Measurements from ENCODE around the gene UGT1A10.
"Not testable (repeated sequence)": the region's sequence is repeated elsewhere in the genome, so short reads cannot be mapped to it uniquely, and the experiment has no call there.

Gene UGT1A10

GRCh38 chr2:233636306-233636705 lies at the start of gene UGT1A10:
TSS of gene UGT1A10 (plus strand) at chr2:233636448. CDS start at chr2:233636523, 75 bp downstream.
- H3K27ac ChIP-seq = not testable (repeated sequence)

- TF ChIP-seq CTCF (conservative IDR thresholded peaks at IDR 0.05) = no peak
- no peak overlapping the region for H3K27ac ChIP-seq
These were observed 47.8 kb upstream of the UGT1A10 start for GRCh38 chr2:233588400-233588799.

GRCh38 chr2:233592706-233593105 lies 43.5 kb upstream of the UGT1A10 start:
- not testable (repeated sequence) for H3K27ac ChIP-seq

GRCh38 chr2:233593201-233593600 lies 43.0 kb upstream of the UGT1A10 start:
- no peak for TF ChIP-seq CTCF (conservative IDR thresholded peaks at IDR 0.05)
- no peak overlapping the region for H3K27ac ChIP-seq

- H3K27ac ChIP-seq = peak overlapping the region; percentile 45
- TF ChIP-seq CTCF (conservative IDR thresholded peaks at IDR 0.05) = no peak
These were observed 38.7 kb upstream of the UGT1A10 start for GRCh38 chr2:233597522-233597921.

- no peak overlapping the region for H3K27ac ChIP-seq
- TF ChIP-seq CTCF (conservative IDR thresholded peaks at IDR 0.05) = no peak
These were observed 37.3 kb upstream of the UGT1A10 start for GRCh38 chr2:233598952-233599351.

GRCh38 chr2:233600386-233600785 lies 35.9 kb upstream of the UGT1A10 start:
- no peak for TF ChIP-seq CTCF (conservative IDR thresholded peaks at IDR 0.05)
- H3K27ac ChIP-seq = no peak overlapping the region

- no peak for TF ChIP-seq CTCF (conservative IDR thresholded peaks at IDR 0.05)
- H3K27ac ChIP-seq = no peak overlapping the region
These were observed 34.2 kb upstream of the UGT1A10 start for GRCh38 chr2:233602076-233602475.

- H3K27ac ChIP-seq = no peak overlapping the region
- no peak for TF ChIP-seq CTCF (conservative IDR thresholded peaks at IDR 0.05)
These were observed 32.7 kb upstream of the UGT1A10 start for GRCh38 chr2:233603520-233603919.

All from VCaP (cell line).